ENCODE results near the gene MRC2. TPM values are rescaled to one million over a fixed set of nuclear protein-coding genes. Genes with fewer than 3 reads are reported as not detected.

MRC2 gene
- total RNA-seq, 1 experiment from 2014 or later = 10.7 TPM

DNA sequence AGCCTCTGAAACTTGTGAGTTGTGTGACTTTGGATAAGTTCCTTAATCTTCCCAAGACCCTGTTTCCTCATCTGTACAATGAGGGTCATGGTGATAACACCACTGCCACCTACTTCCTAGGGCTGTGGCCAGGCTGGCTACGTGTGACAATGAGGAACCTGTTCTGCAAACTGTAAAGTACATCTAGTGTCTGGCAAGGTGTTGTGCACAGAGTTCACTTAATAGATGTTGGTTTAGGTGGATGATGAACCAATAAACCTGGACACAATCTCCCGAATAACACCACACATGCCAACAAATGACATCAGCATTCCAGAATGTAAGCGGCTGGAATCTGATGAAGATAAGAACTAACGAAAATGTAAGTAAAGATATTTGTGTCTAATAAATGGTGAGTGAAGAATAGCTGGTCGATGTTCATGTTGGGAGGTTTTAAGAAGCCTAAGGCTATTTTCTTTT lies 98.3 kb downstream of the MRC2 start:
- H3K4me1 ChIP-seq (ENCODE audit: control insufficient read depth in 1 of 2, insufficient read depth in 2 of 2, low read length in 2 of 2) = no peaks in the 10 kb centered on the region
- H3K27me3 ChIP-seq (ENCODE audit: insufficient read depth, low read length) = no peaks in the 10 kb centered on the region
- ChIA-PET POLR2A (no interaction called here), CTCF (no interaction called here), RAD21 (ENCODE audit: low non-redundant PET in 1 of 2, low total read pairs in 2 of 2, uncharacterized antibody in 2 of 2, unreplicated experiment in 2 of 2) (no interaction called here)
- intact Hi-C loops (cut with micrococcal nuclease) = no loop called here
- H3K9ac ChIP-seq (ENCODE audit: low read length) = no peak overlapping the region
- DNase-seq (ENCODE audit: low read depth, low spot score) (no peak), ATAC-seq (no peak)
- no peak overlapping the region for H2AFZ ChIP-seq (ENCODE audit: low read depth, low read length, poor library complexity, severe bottlenecking)
- no peaks in the 10 kb centered on the region for H3K9me2 ChIP-seq (ENCODE audit: insufficient read depth)
- H3K4me2 ChIP-seq (ENCODE audit: low read length) = no peak overlapping the region
- TF ChIP-seq, protein P1, sequence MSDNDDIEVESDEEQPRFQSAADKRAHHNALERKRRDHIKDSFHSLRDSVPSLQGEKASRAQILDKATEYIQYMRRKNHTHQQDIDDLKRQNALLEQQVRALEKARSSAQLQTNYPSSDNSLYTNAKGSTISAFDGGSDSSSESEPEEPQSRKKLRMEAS (IDR thresholded peaks at IDR 0.05) = no peak
- TF ChIP-seq JUND (IDR thresholded peaks at IDR 0.05) = no peak
- TF ChIP-seq ZFX (IDR thresholded peaks at IDR 0.05) = no peak
- TF ChIP-seq, protein P2, sequence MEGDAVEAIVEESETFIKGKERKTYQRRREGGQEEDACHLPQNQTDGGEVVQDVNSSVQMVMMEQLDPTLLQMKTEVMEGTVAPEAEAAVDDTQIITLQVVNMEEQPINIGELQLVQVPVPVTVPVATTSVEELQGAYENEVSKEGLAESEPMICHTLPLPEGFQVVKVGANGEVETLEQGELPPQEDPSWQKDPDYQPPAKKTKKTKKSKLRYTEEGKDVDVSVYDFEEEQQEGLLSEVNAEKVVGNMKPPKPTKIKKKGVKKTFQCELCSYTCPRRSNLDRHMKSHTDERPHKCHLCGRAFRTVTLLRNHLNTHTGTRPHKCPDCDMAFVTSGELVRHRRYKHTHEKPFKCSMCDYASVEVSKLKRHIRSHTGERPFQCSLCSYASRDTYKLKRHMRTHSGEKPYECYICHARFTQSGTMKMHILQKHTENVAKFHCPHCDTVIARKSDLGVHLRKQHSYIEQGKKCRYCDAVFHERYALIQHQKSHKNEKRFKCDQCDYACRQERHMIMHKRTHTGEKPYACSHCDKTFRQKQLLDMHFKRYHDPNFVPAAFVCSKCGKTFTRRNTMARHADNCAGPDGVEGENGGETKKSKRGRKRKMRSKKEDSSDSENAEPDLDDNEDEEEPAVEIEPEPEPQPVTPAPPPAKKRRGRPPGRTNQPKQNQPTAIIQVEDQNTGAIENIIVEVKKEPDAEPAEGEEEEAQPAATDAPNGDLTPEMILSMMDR (IDR thresholded peaks at IDR 0.05 in 2 of 3, conservative IDR thresholded peaks at IDR 0.05 in 1 of 3; ENCODE audit: borderline replicate concordance in 1 of 3, insufficient read depth in 1 of 3, low read depth in 2 of 3, low read length in 2 of 3) = no peak
- TF ChIP-seq, protein P3, sequence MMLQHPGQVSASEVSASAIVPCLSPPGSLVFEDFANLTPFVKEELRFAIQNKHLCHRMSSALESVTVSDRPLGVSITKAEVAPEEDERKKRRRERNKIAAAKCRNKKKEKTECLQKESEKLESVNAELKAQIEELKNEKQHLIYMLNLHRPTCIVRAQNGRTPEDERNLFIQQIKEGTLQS (IDR thresholded peaks at IDR 0.05) = no peak
- no peak for TF ChIP-seq RAD21 (IDR thresholded peaks at IDR 0.05; ENCODE audit: low read depth)
- no peak for TF ChIP-seq SP1 (IDR thresholded peaks at IDR 0.05; ENCODE audit: low read depth)
- no peak for TF ChIP-seq POLR2A (IDR thresholded peaks at IDR 0.05; ENCODE audit: borderline replicate concordance, extremely low read depth, insufficient read depth, insufficient read length)
- TF ChIP-seq, protein P4, sequence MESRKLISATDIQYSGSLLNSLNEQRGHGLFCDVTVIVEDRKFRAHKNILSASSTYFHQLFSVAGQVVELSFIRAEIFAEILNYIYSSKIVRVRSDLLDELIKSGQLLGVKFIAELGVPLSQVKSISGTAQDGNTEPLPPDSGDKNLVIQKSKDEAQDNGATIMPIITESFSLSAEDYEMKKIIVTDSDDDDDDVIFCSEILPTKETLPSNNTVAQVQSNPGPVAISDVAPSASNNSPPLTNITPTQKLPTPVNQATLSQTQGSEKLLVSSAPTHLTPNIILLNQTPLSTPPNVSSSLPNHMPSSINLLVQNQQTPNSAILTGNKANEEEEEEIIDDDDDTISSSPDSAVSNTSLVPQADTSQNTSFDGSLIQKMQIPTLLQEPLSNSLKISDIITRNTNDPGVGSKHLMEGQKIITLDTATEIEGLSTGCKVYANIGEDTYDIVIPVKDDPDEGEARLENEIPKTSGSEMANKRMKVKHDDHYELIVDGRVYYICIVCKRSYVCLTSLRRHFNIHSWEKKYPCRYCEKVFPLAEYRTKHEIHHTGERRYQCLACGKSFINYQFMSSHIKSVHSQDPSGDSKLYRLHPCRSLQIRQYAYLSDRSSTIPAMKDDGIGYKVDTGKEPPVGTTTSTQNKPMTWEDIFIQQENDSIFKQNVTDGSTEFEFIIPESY (IDR thresholded peaks at IDR 0.05; ENCODE audit: extremely low read depth, insufficient replicate concordance, low read length) = no peak
- TF ChIP-seq CEBPB (IDR thresholded peaks at IDR 0.05; ENCODE audit: low read depth) = no peak
- no peak for TF ChIP-seq FOSL1 (IDR thresholded peaks at IDR 0.05; ENCODE audit: low read depth)
- no peak for TF ChIP-seq SIN3A (IDR thresholded peaks at IDR 0.05; ENCODE audit: low read depth)
- no peak for TF ChIP-seq POLR2AphosphoS5 (IDR thresholded peaks at IDR 0.05; ENCODE audit: low read depth, low read length)
- TF ChIP-seq, protein P5, sequence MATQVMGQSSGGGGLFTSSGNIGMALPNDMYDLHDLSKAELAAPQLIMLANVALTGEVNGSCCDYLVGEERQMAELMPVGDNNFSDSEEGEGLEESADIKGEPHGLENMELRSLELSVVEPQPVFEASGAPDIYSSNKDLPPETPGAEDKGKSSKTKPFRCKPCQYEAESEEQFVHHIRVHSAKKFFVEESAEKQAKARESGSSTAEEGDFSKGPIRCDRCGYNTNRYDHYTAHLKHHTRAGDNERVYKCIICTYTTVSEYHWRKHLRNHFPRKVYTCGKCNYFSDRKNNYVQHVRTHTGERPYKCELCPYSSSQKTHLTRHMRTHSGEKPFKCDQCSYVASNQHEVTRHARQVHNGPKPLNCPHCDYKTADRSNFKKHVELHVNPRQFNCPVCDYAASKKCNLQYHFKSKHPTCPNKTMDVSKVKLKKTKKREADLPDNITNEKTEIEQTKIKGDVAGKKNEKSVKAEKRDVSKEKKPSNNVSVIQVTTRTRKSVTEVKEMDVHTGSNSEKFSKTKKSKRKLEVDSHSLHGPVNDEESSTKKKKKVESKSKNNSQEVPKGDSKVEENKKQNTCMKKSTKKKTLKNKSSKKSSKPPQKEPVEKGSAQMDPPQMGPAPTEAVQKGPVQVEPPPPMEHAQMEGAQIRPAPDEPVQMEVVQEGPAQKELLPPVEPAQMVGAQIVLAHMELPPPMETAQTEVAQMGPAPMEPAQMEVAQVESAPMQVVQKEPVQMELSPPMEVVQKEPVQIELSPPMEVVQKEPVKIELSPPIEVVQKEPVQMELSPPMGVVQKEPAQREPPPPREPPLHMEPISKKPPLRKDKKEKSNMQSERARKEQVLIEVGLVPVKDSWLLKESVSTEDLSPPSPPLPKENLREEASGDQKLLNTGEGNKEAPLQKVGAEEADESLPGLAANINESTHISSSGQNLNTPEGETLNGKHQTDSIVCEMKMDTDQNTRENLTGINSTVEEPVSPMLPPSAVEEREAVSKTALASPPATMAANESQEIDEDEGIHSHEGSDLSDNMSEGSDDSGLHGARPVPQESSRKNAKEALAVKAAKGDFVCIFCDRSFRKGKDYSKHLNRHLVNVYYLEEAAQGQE (IDR thresholded peaks at IDR 0.05; ENCODE audit: low read depth) = no peak
- no peak for TF ChIP-seq EZH2phosphoT487 (IDR thresholded peaks at IDR 0.05; ENCODE audit: borderline replicate concordance)
- TF ChIP-seq ELF1 (IDR thresholded peaks at IDR 0.05; ENCODE audit: borderline replicate concordance, low read depth) = no peak
- no peak for TF ChIP-seq TCF7L2 (IDR thresholded peaks at IDR 0.05; ENCODE audit: borderline replicate concordance, extremely low read depth, insufficient read depth, insufficient read length)
- TF ChIP-seq EZH2 (IDR thresholded peaks at IDR 0.05) = no peak
- TF ChIP-seq CBX3 (IDR thresholded peaks at IDR 0.05; ENCODE audit: low read depth) = no peak
- no peak for TF ChIP-seq EGR1 (IDR thresholded peaks at IDR 0.05; ENCODE audit: low read depth)
- no peak overlapping the region for H3K4me3 ChIP-seq (replicated peaks in 1 of 2; ENCODE audit: low read depth in 1 of 2, low read length in 2 of 2)
- no peaks in the 10 kb centered on the region for H3K9me3 ChIP-seq (ENCODE audit: control insufficient read depth in 1 of 2, insufficient read depth in 1 of 2, low read depth in 1 of 2, low read length in 2 of 2)
- H4K20me1 ChIP-seq (ENCODE audit: insufficient read depth) = no peaks in the 10 kb centered on the region
- no TSS peak for BruUV-seq (replicated peaks)
- H3K36me3 ChIP-seq (ENCODE audit: control insufficient read depth in 1 of 2, insufficient read depth in 2 of 2, low read length in 2 of 2) = no peaks in the 10 kb centered on the region
- no peak overlapping the region for H3K27ac ChIP-seq (ENCODE audit: low read depth, low read length)
- no peaks in the 10 kb centered on the region for H3K79me2 ChIP-seq (ENCODE audit: insufficient read depth, low read length)
